Fibroblast of lung (primary cell): ENCODE measurements around the gene ITGBL1. TPM values are rescaled to one million over a fixed set of nuclear protein-coding genes. Genes with fewer than 3 reads are reported as not detected.
"Not testable (repeated sequence)": the region's sequence is repeated elsewhere in the genome, so short reads cannot be mapped to it uniquely, and the experiment has no call there.

Experiments
- DNase-seq, 2 donors: peaks; one replicate each; pipeline versions ENCODE4 v3.0.0 to v3.0.0-alpha.2; 2010; ENCODE audit warnings: low read depth in 2 of 2
- H2AFZ ChIP-seq: 2 replicates; pipeline ENCODE4 v1.5.1; 2012; ENCODE audit warnings: low read length, control low read depth, inconsistent platforms
- H3K27ac ChIP-seq: 2 replicates; pipeline ENCODE4 v1.5.1; 2011; ENCODE audit warnings: low read length, control low read depth; ENCODE audit not compliant: insufficient read depth
- H3K27me3 ChIP-seq: 2 replicates; pipeline ENCODE4 v1.5.1; 2011; ENCODE audit warnings: mild to moderate bottlenecking, low read length; ENCODE audit not compliant: control insufficient read depth, insufficient read depth
- H3K36me3 ChIP-seq: 2 replicates; pipeline ENCODE4 v1.5.1; 2011; ENCODE audit warnings: low read length; ENCODE audit not compliant: control insufficient read depth, insufficient read depth
- H3K4me1 ChIP-seq: 2 replicates; pipeline ENCODE4 v1.5.1; 2011; ENCODE audit warnings: low read length; ENCODE audit not compliant: control insufficient read depth, insufficient read depth; ENCODE audit errors: extremely low read depth
- H3K4me2 ChIP-seq: 2 replicates; pipeline ENCODE4 v1.5.1; 2011; ENCODE audit warnings: low read length, control low read depth; ENCODE audit not compliant: insufficient read depth; ENCODE audit errors: extremely low read depth
- H3K4me3 ChIP-seq, 4 experiments: fragments of 200-600 bp in 1 of 4; sonication (generic) in 1 of 4; replicated peaks in 1 of 4; 2 replicates each; pipeline ENCODE4 v1.5.1; 2011 to 2016; ENCODE audit warnings: low read length in 4 of 4, low read depth in 3 of 4, mild to moderate bottlenecking in 3 of 4, control low read depth in 2 of 4, inconsistent platforms in 1 of 4, mixed read lengths in 1 of 4; ENCODE audit not compliant: insufficient read depth in 1 of 4; ENCODE audit errors: control extremely low read depth in 1 of 4
- H3K79me2 ChIP-seq: 2 replicates; pipeline ENCODE4 v1.5.1; 2012; ENCODE audit warnings: mild to moderate bottlenecking, low read length, inconsistent platforms; ENCODE audit not compliant: control insufficient read depth, insufficient read depth
- H3K9ac ChIP-seq: 2 replicates; pipeline ENCODE4 v1.5.1; 2011; ENCODE audit warnings: mild to moderate bottlenecking, low read length, control low read depth; ENCODE audit not compliant: insufficient read depth
- H3K9me3 ChIP-seq: 2 replicates; pipeline ENCODE4 v1.5.1; 2012; ENCODE audit warnings: low read depth, low read length; ENCODE audit not compliant: control insufficient read depth, insufficient read depth
- H4K20me1 ChIP-seq: 2 replicates; pipeline ENCODE4 v1.5.1; 2011; ENCODE audit warnings: low read length; ENCODE audit not compliant: control insufficient read depth, insufficient read depth; ENCODE audit errors: extremely low read depth
- CTCF ChIP-seq, 2 donors: IDR thresholded peaks in 1 of 2; conservative IDR thresholded peaks in 1 of 2; 1 replicate in 1 of 2; 2 replicates in 1 of 2; pipeline ENCODE4 v1.5.1; 2011 to 2012; ENCODE audit warnings: low read length in 2 of 2, control low read depth in 1 of 2, inconsistent platforms in 1 of 2, low read depth in 1 of 2, mild to moderate bottlenecking in 1 of 2
- EZH2 ChIP-seq: IDR thresholded peaks from 2 replicates; pipeline ENCODE4 v1.5.1; 2012; ENCODE audit warnings: low read length, control low read depth, mild to moderate bottlenecking; ENCODE audit errors: missing control alignments
- polyA plus RNA-seq, 2 donors: library from polyadenylated mRNA; depleted of rRNA in 1 of 2; stranded (reverse) in 1 of 2; unstranded in 1 of 2; fragments of >200 nt; gene quantifications; 2 replicates each; pipeline ENCODE4 v1.2.1, GENCODE V29; 2011 to 2012; ENCODE audit warnings: missing spikeins in 1 of 2
- total RNA-seq: library from RNA; depleted of rRNA; stranded (reverse); fragments of >200 nt; gene quantifications from 2 replicates; pipeline ENCODE4 v1.2.1, GENCODE V29; 2014

The ITGBL1 gene
- total and polyA plus RNA-seq, 2 donors (not counting 1 experiment from before 2014, with no cell fraction given), result 45.1 to 87.4 TPM

GRCh38 chr13:101536079-101536478 lies 83.6 kb downstream of the ITGBL1 start:
- no peaks in the 10 kb centered on the region for H3K79me2 ChIP-seq
- no peaks in the 10 kb centered on the region for H3K27me3 ChIP-seq
- no peak overlapping the region for H3K4me3 ChIP-seq
- no peaks in the 10 kb centered on the region for H4K20me1 ChIP-seq
- no peak overlapping the region for H3K27ac ChIP-seq
- no peak overlapping the region for H2AFZ ChIP-seq
- H3K4me1 ChIP-seq, result no peaks in the 10 kb centered on the region
- H3K9me3 ChIP-seq, result no peaks in the 10 kb centered on the region
- DNase-seq, result no peak
- no peaks in the 10 kb centered on the region for H3K36me3 ChIP-seq
- no peak overlapping the region for H3K4me2 ChIP-seq
- no peak overlapping the region for H3K9ac ChIP-seq
- TF ChIP-seq EZH2 (no peak), CTCF (conservative IDR thresholded peaks at IDR 0.05 in 1 of 2, IDR thresholded peaks at IDR 0.05 in 1 of 2; ENCODE audit: low read depth in 1 of 2, low read length in 2 of 2) (no peak)

GRCh38 chr13:101544544-101544943 lies 92.1 kb downstream of the ITGBL1 start:
- not testable (repeated sequence) for H3K79me2 ChIP-seq, H3K4me1 ChIP-seq, H3K4me2 ChIP-seq, H4K20me1 ChIP-seq, DNase-seq, H3K9me3 ChIP-seq, H3K36me3 ChIP-seq, H3K4me3 ChIP-seq, H3K9ac ChIP-seq, H3K27ac ChIP-seq, H2AFZ ChIP-seq, H3K27me3 ChIP-seq

- Histone ChIP-seq H3K27me3 (no peaks in the 10 kb centered on the region), H3K4me3 (no peak overlapping the region), H3K36me3 (no peaks in the 10 kb centered on the region), H2AFZ (no peak overlapping the region), H3K9ac (no peak overlapping the region), H3K9me3 (no peaks in the 10 kb centered on the region), H3K4me2 (no peak overlapping the region), H3K27ac (no peak overlapping the region), H3K4me1 (no peaks in the 10 kb centered on the region), H4K20me1 (no peaks in the 10 kb centered on the region), H3K79me2 (no peaks in the 10 kb centered on the region)
- DNase-seq, result no peak
- TF ChIP-seq CTCF (conservative IDR thresholded peaks at IDR 0.05 in 1 of 2, IDR thresholded peaks at IDR 0.05 in 1 of 2; ENCODE audit: low read depth in 1 of 2, low read length in 2 of 2) (no peak), EZH2 (no peak)
These were observed 92.5 kb downstream of the ITGBL1 start for GRCh38 chr13:101544979-101545378.

DNA sequence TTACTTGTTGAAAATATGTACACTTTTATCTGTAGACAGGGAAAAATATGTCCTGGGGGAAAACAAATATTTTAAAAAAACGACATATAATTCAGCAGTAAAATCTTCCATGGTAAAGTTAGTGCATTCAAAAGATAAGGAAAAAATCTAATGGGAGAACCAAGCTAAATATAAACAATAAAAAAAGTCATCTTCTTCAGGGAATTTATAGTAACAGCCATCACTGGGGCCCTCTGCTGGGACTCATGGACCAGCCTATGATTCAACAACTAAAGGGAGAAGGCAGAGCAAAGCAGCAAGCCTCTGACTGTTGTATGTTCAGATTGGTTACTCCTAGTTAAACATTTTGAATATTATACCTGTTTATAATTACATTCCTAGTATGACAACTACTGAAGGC lies 93.0 kb downstream of the ITGBL1 start:
- peak in 1 of 2 donors; percentile 29 for TF ChIP-seq CTCF (conservative IDR thresholded peaks at IDR 0.05 in 1 of 2, IDR thresholded peaks at IDR 0.05 in 1 of 2; ENCODE audit: low read depth in 1 of 2, low read length in 2 of 2)
- TF ChIP-seq EZH2, result no peak
- Histone ChIP-seq H3K4me2 (no peak overlapping the region), H3K27me3 (no peaks in the 10 kb centered on the region), H3K4me1 (no peaks in the 10 kb centered on the region), H3K9me3 (no peaks in the 10 kb centered on the region), H3K4me3 (no peak overlapping the region), H3K27ac (no peak overlapping the region), H2AFZ (no peak overlapping the region), H3K36me3 (no peaks in the 10 kb centered on the region), H3K9ac (no peak overlapping the region), H3K79me2 (no peaks in the 10 kb centered on the region), H4K20me1 (no peaks in the 10 kb centered on the region)
- DNase-seq, result peak in 1 of 2 donors; percentile 25
